ENCODE measurements around the gene TMC3. TPM values are rescaled to one million over a fixed set of nuclear protein-coding genes. Genes with fewer than 3 reads are reported as not detected.

The TMC3 gene
- polyA plus RNA-seq, 1 of the 3 experiments (the other 2 are of a cell fraction): not detected

DNA sequence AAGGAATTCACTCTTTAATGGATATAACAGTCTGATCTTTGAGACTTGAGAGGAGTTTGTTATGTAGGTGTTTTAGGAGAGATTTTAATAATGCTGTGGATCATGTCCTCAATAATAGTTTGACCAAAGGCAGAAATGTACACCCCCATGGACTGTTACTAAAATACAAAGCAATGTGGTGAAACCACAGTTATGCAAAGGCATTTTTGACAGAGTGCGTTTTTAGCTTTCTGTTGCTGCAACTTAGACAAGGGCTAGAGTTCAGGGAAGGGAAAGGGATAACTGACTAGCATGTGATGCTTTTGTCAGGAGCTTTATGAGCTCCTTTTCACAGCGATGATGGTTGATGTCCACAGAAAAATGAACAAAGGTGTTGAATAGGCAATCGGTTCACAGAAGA lies 46.5 kb downstream of the TMC3 start (continued):
- TF ChIP-seq, protein P1, sequence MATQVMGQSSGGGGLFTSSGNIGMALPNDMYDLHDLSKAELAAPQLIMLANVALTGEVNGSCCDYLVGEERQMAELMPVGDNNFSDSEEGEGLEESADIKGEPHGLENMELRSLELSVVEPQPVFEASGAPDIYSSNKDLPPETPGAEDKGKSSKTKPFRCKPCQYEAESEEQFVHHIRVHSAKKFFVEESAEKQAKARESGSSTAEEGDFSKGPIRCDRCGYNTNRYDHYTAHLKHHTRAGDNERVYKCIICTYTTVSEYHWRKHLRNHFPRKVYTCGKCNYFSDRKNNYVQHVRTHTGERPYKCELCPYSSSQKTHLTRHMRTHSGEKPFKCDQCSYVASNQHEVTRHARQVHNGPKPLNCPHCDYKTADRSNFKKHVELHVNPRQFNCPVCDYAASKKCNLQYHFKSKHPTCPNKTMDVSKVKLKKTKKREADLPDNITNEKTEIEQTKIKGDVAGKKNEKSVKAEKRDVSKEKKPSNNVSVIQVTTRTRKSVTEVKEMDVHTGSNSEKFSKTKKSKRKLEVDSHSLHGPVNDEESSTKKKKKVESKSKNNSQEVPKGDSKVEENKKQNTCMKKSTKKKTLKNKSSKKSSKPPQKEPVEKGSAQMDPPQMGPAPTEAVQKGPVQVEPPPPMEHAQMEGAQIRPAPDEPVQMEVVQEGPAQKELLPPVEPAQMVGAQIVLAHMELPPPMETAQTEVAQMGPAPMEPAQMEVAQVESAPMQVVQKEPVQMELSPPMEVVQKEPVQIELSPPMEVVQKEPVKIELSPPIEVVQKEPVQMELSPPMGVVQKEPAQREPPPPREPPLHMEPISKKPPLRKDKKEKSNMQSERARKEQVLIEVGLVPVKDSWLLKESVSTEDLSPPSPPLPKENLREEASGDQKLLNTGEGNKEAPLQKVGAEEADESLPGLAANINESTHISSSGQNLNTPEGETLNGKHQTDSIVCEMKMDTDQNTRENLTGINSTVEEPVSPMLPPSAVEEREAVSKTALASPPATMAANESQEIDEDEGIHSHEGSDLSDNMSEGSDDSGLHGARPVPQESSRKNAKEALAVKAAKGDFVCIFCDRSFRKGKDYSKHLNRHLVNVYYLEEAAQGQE (IDR thresholded peaks at IDR 0.05; ENCODE audit: low read depth, low read length): no peak
- TF ChIP-seq FOSL2 (IDR thresholded peaks at IDR 0.05; ENCODE audit: borderline replicate concordance, low read depth) (0 out of 2 replicates have a peak, but pooled peaks have one; percentile 13), RXRA (IDR thresholded peaks at IDR 0.05; ENCODE audit: borderline replicate concordance, low read depth) (no peak), GATA2 (CRISPR knock-in tag; IDR thresholded peaks at IDR 0.05) (no peak), EZH2phosphoT487 (IDR thresholded peaks at IDR 0.05; ENCODE audit: borderline replicate concordance, low read depth) (no peak)
- TF ChIP-seq, protein P2, sequence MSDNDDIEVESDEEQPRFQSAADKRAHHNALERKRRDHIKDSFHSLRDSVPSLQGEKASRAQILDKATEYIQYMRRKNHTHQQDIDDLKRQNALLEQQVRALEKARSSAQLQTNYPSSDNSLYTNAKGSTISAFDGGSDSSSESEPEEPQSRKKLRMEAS (IDR thresholded peaks at IDR 0.05; ENCODE audit: low read depth): no peak

DNA sequence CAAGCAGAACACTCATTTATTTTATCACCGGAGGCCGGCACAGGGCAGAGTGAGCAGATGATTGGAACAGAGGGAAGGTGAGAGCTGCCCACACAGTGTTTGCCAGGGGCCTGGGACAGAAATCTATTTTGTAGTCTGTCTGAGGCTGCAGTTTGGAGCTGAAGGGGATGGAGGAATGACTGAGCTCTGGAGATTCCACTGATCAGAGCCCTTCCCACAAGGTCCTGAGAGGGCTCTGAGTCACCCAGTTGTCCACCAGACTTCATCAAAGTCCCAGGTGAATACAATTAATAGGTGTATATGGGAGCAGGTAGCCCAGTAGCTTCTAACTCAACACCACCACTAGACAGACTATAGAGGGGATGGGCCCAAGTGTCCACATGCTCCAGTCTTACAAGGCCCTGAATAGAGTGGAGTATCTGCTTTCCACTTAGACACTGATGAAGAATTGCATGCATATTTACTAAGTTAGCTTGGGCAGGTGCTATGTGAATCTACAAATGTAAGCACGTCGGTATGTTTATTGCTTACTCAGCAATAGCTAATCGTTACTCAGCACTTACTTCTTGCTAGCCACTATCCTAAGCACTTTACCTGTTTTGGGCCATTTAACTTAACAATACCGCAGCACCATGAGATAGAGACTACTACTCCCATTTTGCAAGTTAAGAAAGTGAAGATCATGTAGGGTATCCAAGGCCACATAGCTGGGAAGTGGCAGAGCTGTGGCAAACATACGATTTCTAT lies 47.4 kb downstream of the TMC3 start:
- no peak for DNase-seq
- Histone ChIP-seq H3K27me3 (ENCODE audit: insufficient read depth) (no peaks in the 10 kb centered on the region), H3K27ac (ENCODE audit: low read depth in 2 of 2, low read length in 1 of 2) (peak overlapping the region in 1 of 2 experiments; percentile 53; a peak in 2 of 4 replicates), H4K20me1 (ENCODE audit: insufficient read depth) (no peaks in the 10 kb centered on the region), H3K36me3 (replicated peaks in 1 of 2; ENCODE audit: control insufficient read depth in 1 of 2, insufficient read depth in 2 of 2, low read length in 1 of 2) (no peaks in the 10 kb centered on the region), H2AFZ (ENCODE audit: low read depth) (no peak overlapping the region), H3K4me1 (ENCODE audit: control insufficient read depth in 1 of 2, insufficient read depth in 2 of 2, low read depth in 1 of 2, low read length in 1 of 2) (peaks cover 4 to 5% of the 10 kb centered on the region in 2 experiments; a peak in 2 of 4 replicates), H3K9ac (no peak overlapping the region), H3K9me2 (no peaks in the 10 kb centered on the region), H3K4me2 (peak overlapping the region; percentile 24; the same call in 1 of the 2 replicates), H3K79me2 (ENCODE audit: insufficient read depth) (no peaks in the 10 kb centered on the region), H3K4me3 (ENCODE audit: low read depth in 2 of 2, low read length in 1 of 2) (no peak overlapping the region), H3K9me3 (no peaks in the 10 kb centered on the region), H3F3A (replicated peaks; ENCODE audit: insufficient read depth) (peaks cover 14% of the 10 kb centered on the region)
- TF ChIP-seq FOSL2 (IDR thresholded peaks at IDR 0.05; ENCODE audit: borderline replicate concordance, low read depth) (no peak), EZH2phosphoT487 (IDR thresholded peaks at IDR 0.05; ENCODE audit: borderline replicate concordance, low read depth) (no peak), RFX5 (IDR thresholded peaks at IDR 0.05; ENCODE audit: low read length) (no peak), NRF1 (IDR thresholded peaks at IDR 0.05; ENCODE audit: low read depth, low read length) (no peak)
- WGBS (ENCODE audit: low lambda C conversion rate): 85% methylated on average over 7 of the region's 7 CpGs
- CTCF ChIA-PET: interaction anchor here (1.3 to 2.2 kb wide), 2 partner anchors 51 to 60 kb away, joined by 3 to 8 read pairs; no protein-coding TSS in a partner anchor
- POLR2A ChIA-PET: no interaction called here
